SK-N-SH (cell line): ENCODE measurements around the gene PPP3CA. TPM values are rescaled to one million over a fixed set of nuclear protein-coding genes. Genes with fewer than 3 reads are reported as not detected.
A peak's percentile ranks its signal among the peaks of the same experiment; 100 is the strongest.

ENCODE experiments used
- CTCF ChIA-PET: fragments of 300-600, 350-600 bp; formaldehyde crosslinking; extraction: SDS; loops from one replicate; lab custom pipeline; 2021; lab: Yijun Ruan, JAX
- POLR2A ChIA-PET: fragments of 350-600 bp; sonication (Branson Sonifier 250); formaldehyde crosslinking; extraction: SDS; loops from one replicate; lab custom pipeline; 2020; ENCODE audit warnings: antibody characterized with exemption, inconsistent platforms; lab: Yijun Ruan, JAX
- DNase-seq: peaks from one replicate; pipeline ENCODE4 v3.0.0; 2012
- H2AFZ ChIP-seq: fragments of 200-600 bp; sonication (generic); 2 replicates; pipeline ENCODE4 v1.8.1; 2016; ENCODE audit warnings: antibody characterized with exemption, mild to moderate bottlenecking, low read depth
- H3F3A ChIP-seq: fragments of 200-600 bp; sonication (generic); replicated peaks from 2 replicates; pipeline ENCODE3; 2016; ENCODE audit warnings: antibody characterized with exemption, mild to moderate bottlenecking; ENCODE audit not compliant: insufficient read depth
- H3K27ac ChIP-seq, 2 experiments: fragments of 200-500 bp in 1 of 2; fragments of 200-600 bp in 1 of 2; sonication (Bioruptor generic) in 1 of 2; sonication (generic), shearing (Covaris generic) in 1 of 2; 2 replicates each; pipeline versions ENCODE4 v1.5.1 to v1.6.1; 2014 to 2016; ENCODE audit warnings: low read depth in 2 of 2, inconsistent platforms in 1 of 2, low read length in 1 of 2, mild to moderate bottlenecking in 1 of 2, mixed read lengths in 1 of 2
- H3K27me3 ChIP-seq: fragments of 200-600 bp; sonication (generic), shearing (Covaris generic); 2 replicates; pipeline ENCODE4 v1.6.1; 2016; ENCODE audit warnings: mixed run types; ENCODE audit not compliant: insufficient read depth
- H3K36me3 ChIP-seq, 2 experiments: fragments of 200-500 bp in 1 of 2; fragments of 200-600 bp in 1 of 2; sonication (Bioruptor generic) in 1 of 2; sonication (generic) in 1 of 2; replicated peaks in 1 of 2; 2 replicates each; pipeline versions ENCODE3 to v1.5.1; 2014 to 2016; ENCODE audit warnings: low read length in 1 of 2, mild to moderate bottlenecking in 1 of 2; ENCODE audit not compliant: insufficient read depth in 2 of 2, control insufficient read depth in 1 of 2
- H3K4me1 ChIP-seq, 2 experiments: fragments of 200-500 bp in 1 of 2; fragments of 200-600 bp in 1 of 2; sonication (Bioruptor generic) in 1 of 2; sonication (generic), shearing (Covaris generic) in 1 of 2; 2 replicates each; pipeline versions ENCODE4 v1.5.1 to v1.6.1; 2014 to 2016; ENCODE audit warnings: low read depth in 1 of 2, low read length in 1 of 2, mixed run types in 1 of 2; ENCODE audit not compliant: insufficient read depth in 2 of 2, control insufficient read depth in 1 of 2
- H3K4me2 ChIP-seq: fragments of 200-600 bp; sonication (generic), shearing (Covaris generic); 2 replicates; pipeline ENCODE4 v1.6.1; 2017; ENCODE audit warnings: mixed run types
- H3K4me3 ChIP-seq, 2 experiments: fragments of 200-500 bp in 1 of 2; fragments of 200-600 bp in 1 of 2; sonication (Bioruptor generic) in 1 of 2; sonication (generic), shearing (Covaris generic) in 1 of 2; 2 replicates each; pipeline versions ENCODE4 v1.5.1 to v1.8.1; 2014 to 2016; ENCODE audit warnings: low read depth in 2 of 2, inconsistent platforms in 1 of 2, low read length in 1 of 2, mild to moderate bottlenecking in 1 of 2, mixed read lengths in 1 of 2, moderate library complexity in 1 of 2
- H3K79me2 ChIP-seq: fragments of 200-600 bp; sonication (generic); 2 replicates; pipeline ENCODE4 v1.8.1; 2017; ENCODE audit warnings: mild to moderate bottlenecking; ENCODE audit not compliant: insufficient read depth
- H3K9ac ChIP-seq: fragments of 200-600 bp; sonication (generic); 2 replicates; pipeline ENCODE4 v1.6.1; 2017; ENCODE audit warnings: mixed run types
- H3K9me2 ChIP-seq: fragments of 200-600 bp; sonication (generic); 2 replicates; pipeline ENCODE4 v1.6.1; 2017; ENCODE audit warnings: mixed run types
- H3K9me3 ChIP-seq: fragments of 200-600 bp; sonication (generic); 2 replicates; pipeline ENCODE4 v1.6.1; 2017; ENCODE audit warnings: mixed run types, mild to moderate bottlenecking, moderate library complexity
- H4K20me1 ChIP-seq: fragments of 200-600 bp; sonication (generic); 2 replicates; pipeline ENCODE4 v1.6.1; 2017; ENCODE audit warnings: mild to moderate bottlenecking, mixed run types; ENCODE audit not compliant: insufficient read depth
- FOXJ3 ChIP-seq: sonication (generic); formaldehyde crosslinking; IDR thresholded peaks from 2 replicates; pipeline ENCODE4 v1.5.1; 2020; ENCODE audit warnings: mild to moderate bottlenecking, missing genetic modification reagents
- GABPA ChIP-seq: IDR thresholded peaks from 2 replicates; pipeline ENCODE4 v1.4.0; 2012; ENCODE audit warnings: low read depth, mild to moderate bottlenecking
- GATA2 ChIP-seq: sonication (generic); formaldehyde crosslinking; IDR thresholded peaks from 2 replicates; pipeline ENCODE4 v1.5.0; 2020; ENCODE audit warnings: mild to moderate bottlenecking, missing genetic modification reagents
- MXI1 ChIP-seq: IDR thresholded peaks from 2 replicates; pipeline ENCODE4 v1.6.1; 2012; ENCODE audit warnings: mild to moderate bottlenecking, low read depth, low read length, improper control_type of control experiment
- NFIC ChIP-seq: IDR thresholded peaks from 2 replicates; pipeline ENCODE4 v1.4.0; 2012; ENCODE audit warnings: borderline replicate concordance
- POLR2AphosphoS5 ChIP-seq: IDR thresholded peaks from 2 replicates; pipeline ENCODE4 v1.6.1; 2012; ENCODE audit warnings: low read depth, low read length
- RAD21 ChIP-seq: IDR thresholded peaks from 2 replicates; pipeline ENCODE4 v1.6.1; 2012; ENCODE audit warnings: mild to moderate bottlenecking, low read length
- RFX5 ChIP-seq: IDR thresholded peaks from 2 replicates; pipeline ENCODE4 v1.6.1; 2012; ENCODE audit warnings: mild to moderate bottlenecking, improper control_type of control experiment, low read length
- RXRA ChIP-seq: IDR thresholded peaks from 2 replicates; pipeline ENCODE4 v1.4.0; 2012; ENCODE audit warnings: low read depth, mild to moderate bottlenecking, borderline replicate concordance
- TAF1 ChIP-seq: IDR thresholded peaks from 2 replicates; pipeline ENCODE4 v1.6.1; 2012; ENCODE audit warnings: low read depth, mild to moderate bottlenecking, low read length, moderate library complexity, borderline replicate concordance
- TCF12 ChIP-seq: IDR thresholded peaks from 2 replicates; pipeline ENCODE4 v1.4.0; 2012
- USF1 ChIP-seq: IDR thresholded peaks from 2 replicates; pipeline ENCODE4 v1.4.0; 2012; ENCODE audit warnings: low read depth, borderline replicate concordance
- WGBS: methylation state at CpG from one replicate; pipeline ENCODE4 v1.1.6; 2017; ENCODE audit warnings: low lambda C conversion rate; 5-methylcytosine and 5-hydroxymethylcytosine counted together
- polyA plus RNA-seq, 3 experiments: library from polyadenylated mRNA; depleted of rRNA; stranded (reverse); fragments of >200 nt; gene quantifications; 2 replicates each; pipeline ENCODE4 v1.2.3, GENCODE V29; 2012
- TF ChIP-seq, protein P1 (sequence below): IDR thresholded peaks from 2 replicates; pipeline ENCODE4; 2012
- TF ChIP-seq, protein P2 (sequence below): IDR thresholded peaks from 2 replicates; pipeline ENCODE4 v1.4.0; 2012; ENCODE audit warnings: low read depth, borderline replicate concordance
- TF ChIP-seq, protein P3 (sequence below): IDR thresholded peaks from 2 replicates; pipeline ENCODE4 v1.6.1; 2012; ENCODE audit warnings: mild to moderate bottlenecking, low read depth, low read length, moderate library complexity
- TF ChIP-seq, protein P4 (sequence below): fragments of 150-350 bp; IDR thresholded peaks from 2 replicates; pipeline ENCODE4 v1.6.1; 2017; ENCODE audit warnings: antibody characterized with exemption, low read length, low read depth, borderline replicate concordance
- TF ChIP-seq, protein P5 (sequence below): IDR thresholded peaks from 2 replicates; pipeline ENCODE4 v1.4.0; 2012; ENCODE audit warnings: low read depth

PPP3CA gene
- polyA plus RNA-seq, 1 of the 3 experiments (the other 2 are of a cell fraction): 10.7 TPM

GRCh38 chr4:101347557-101348366 is 436 bp upstream of the PPP3CA start:
- Histone ChIP-seq H3K9me3 (no peaks in the 10 kb centered on the region), H3F3A (peaks cover 37% of the 10 kb centered on the region), H3K4me1 (peaks cover 14 to 23% of the 10 kb centered on the region in 2 experiments), H3K27me3 (no peaks in the 10 kb centered on the region), H3K27ac (peak overlapping the region; percentile 95 to 96), H3K79me2 (peaks cover 30% of the 10 kb centered on the region), H2AFZ (peak overlapping the region; percentile 97), H3K9me2 (no peaks in the 10 kb centered on the region), H3K9ac (peak overlapping the region; percentile 78), H4K20me1 (peaks cover 29% of the 10 kb centered on the region), H3K4me3 (peak overlapping the region; percentile 88 to 99), H3K36me3 (peaks cover 0 to 4% of the 10 kb centered on the region in 2 experiments), H3K4me2 (peak overlapping the region; percentile 94)
- peak; percentile 98 for DNase-seq
- ChIA-PET CTCF (interaction anchor here (1.1 to 3.6 kb wide), 4 partner anchors 9 to 383 kb away, joined by 3 to 18 read pairs (median 3); no protein-coding TSS in a partner anchor), POLR2A (interaction anchor here (0.6 to 1.1 kb wide), 4 partner anchors 14 to 1480 kb away, joined by 3 to 4 read pairs (median 3); partner anchors contain the start of gene UBE2D3)
- WGBS: under 1% methylated on average over 43 of the region's 71 CpGs
- TF ChIP-seq, protein P1, sequence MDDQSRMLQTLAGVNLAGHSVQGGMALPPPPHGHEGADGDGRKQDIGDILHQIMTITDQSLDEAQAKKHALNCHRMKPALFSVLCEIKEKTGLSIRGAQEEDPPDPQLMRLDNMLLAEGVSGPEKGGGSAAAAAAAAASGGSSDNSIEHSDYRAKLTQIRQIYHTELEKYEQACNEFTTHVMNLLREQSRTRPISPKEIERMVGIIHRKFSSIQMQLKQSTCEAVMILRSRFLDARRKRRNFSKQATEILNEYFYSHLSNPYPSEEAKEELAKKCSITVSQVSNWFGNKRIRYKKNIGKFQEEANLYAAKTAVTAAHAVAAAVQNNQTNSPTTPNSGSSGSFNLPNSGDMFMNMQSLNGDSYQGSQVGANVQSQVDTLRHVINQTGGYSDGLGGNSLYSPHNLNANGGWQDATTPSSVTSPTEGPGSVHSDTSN: peak; percentile 99
- TF ChIP-seq RFX5: no peak
- 0 out of 2 replicates have a peak, but pooled peaks have one; percentile 22 for TF ChIP-seq GATA2 (CRISPR knock-in tag)
- TF ChIP-seq, protein P2, sequence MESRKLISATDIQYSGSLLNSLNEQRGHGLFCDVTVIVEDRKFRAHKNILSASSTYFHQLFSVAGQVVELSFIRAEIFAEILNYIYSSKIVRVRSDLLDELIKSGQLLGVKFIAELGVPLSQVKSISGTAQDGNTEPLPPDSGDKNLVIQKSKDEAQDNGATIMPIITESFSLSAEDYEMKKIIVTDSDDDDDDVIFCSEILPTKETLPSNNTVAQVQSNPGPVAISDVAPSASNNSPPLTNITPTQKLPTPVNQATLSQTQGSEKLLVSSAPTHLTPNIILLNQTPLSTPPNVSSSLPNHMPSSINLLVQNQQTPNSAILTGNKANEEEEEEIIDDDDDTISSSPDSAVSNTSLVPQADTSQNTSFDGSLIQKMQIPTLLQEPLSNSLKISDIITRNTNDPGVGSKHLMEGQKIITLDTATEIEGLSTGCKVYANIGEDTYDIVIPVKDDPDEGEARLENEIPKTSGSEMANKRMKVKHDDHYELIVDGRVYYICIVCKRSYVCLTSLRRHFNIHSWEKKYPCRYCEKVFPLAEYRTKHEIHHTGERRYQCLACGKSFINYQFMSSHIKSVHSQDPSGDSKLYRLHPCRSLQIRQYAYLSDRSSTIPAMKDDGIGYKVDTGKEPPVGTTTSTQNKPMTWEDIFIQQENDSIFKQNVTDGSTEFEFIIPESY: 0 out of 2 replicates have a peak, but pooled peaks have one; percentile 43
- peak; percentile 47; the same call in 1 of the 2 replicates for TF ChIP-seq TCF12
- peak; percentile 30; the same call in 1 of the 2 replicates for TF ChIP-seq USF1
- no peak; the same call in 1 of the 2 replicates for TF ChIP-seq RAD21
- TF ChIP-seq, protein P3, sequence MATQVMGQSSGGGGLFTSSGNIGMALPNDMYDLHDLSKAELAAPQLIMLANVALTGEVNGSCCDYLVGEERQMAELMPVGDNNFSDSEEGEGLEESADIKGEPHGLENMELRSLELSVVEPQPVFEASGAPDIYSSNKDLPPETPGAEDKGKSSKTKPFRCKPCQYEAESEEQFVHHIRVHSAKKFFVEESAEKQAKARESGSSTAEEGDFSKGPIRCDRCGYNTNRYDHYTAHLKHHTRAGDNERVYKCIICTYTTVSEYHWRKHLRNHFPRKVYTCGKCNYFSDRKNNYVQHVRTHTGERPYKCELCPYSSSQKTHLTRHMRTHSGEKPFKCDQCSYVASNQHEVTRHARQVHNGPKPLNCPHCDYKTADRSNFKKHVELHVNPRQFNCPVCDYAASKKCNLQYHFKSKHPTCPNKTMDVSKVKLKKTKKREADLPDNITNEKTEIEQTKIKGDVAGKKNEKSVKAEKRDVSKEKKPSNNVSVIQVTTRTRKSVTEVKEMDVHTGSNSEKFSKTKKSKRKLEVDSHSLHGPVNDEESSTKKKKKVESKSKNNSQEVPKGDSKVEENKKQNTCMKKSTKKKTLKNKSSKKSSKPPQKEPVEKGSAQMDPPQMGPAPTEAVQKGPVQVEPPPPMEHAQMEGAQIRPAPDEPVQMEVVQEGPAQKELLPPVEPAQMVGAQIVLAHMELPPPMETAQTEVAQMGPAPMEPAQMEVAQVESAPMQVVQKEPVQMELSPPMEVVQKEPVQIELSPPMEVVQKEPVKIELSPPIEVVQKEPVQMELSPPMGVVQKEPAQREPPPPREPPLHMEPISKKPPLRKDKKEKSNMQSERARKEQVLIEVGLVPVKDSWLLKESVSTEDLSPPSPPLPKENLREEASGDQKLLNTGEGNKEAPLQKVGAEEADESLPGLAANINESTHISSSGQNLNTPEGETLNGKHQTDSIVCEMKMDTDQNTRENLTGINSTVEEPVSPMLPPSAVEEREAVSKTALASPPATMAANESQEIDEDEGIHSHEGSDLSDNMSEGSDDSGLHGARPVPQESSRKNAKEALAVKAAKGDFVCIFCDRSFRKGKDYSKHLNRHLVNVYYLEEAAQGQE: peak; percentile 1; the same call in 1 of the 2 replicates
- TF ChIP-seq NFIC: peak; percentile 6; the same call in 1 of the 2 replicates
- peak; percentile 18 for TF ChIP-seq TAF1
- TF ChIP-seq GABPA: no peak
- TF ChIP-seq FOXJ3 (CRISPR knock-in tag): 0 out of 2 replicates have a peak, but pooled peaks have one; percentile 63
- TF ChIP-seq, protein P4, sequence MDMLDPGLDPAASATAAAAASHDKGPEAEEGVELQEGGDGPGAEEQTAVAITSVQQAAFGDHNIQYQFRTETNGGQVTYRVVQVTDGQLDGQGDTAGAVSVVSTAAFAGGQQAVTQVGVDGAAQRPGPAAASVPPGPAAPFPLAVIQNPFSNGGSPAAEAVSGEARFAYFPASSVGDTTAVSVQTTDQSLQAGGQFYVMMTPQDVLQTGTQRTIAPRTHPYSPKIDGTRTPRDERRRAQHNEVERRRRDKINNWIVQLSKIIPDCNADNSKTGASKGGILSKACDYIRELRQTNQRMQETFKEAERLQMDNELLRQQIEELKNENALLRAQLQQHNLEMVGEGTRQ: no peak
- TF ChIP-seq POLR2AphosphoS5: peak; percentile 66
- peak; percentile 65 for TF ChIP-seq MXI1
- TF ChIP-seq, protein P5, sequence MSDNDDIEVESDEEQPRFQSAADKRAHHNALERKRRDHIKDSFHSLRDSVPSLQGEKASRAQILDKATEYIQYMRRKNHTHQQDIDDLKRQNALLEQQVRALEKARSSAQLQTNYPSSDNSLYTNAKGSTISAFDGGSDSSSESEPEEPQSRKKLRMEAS: peak; percentile 62
- TF ChIP-seq RXRA: 0 out of 2 replicates have a peak, but pooled peaks have one; percentile 7
